Esophagus (tissue), 2 donors: ENCODE measurements around the gene TBC1D21. TPM values are rescaled to one million over a fixed set of nuclear protein-coding genes. Genes with fewer than 3 reads are reported as not detected.

Source experiments
- H3K27ac ChIP-seq, 2 donors: one replicate each; pipeline ENCODE4 v1.5.1; 2013; ENCODE audit warnings: low read depth in 2 of 2, mild to moderate bottlenecking in 2 of 2, inconsistent platforms in 1 of 2, low read length in 1 of 2, moderate library complexity in 1 of 2
- H3K27me3 ChIP-seq, 2 donors: one replicate each; pipeline ENCODE4 v1.6.1; 2013; ENCODE audit warnings: low read length in 2 of 2, control low read depth in 1 of 2, mild to moderate bottlenecking in 1 of 2; ENCODE audit not compliant: insufficient read depth in 2 of 2, control insufficient read depth in 1 of 2
- H3K36me3 ChIP-seq, 2 donors: one replicate each; pipeline ENCODE4 v1.6.1; 2013; ENCODE audit warnings: low read length in 1 of 2; ENCODE audit not compliant: control insufficient read depth in 2 of 2, insufficient read depth in 2 of 2
- H3K4me1 ChIP-seq, 2 donors: one replicate each; pipeline ENCODE4 v1.6.1; 2013; ENCODE audit warnings: low read length in 1 of 2; ENCODE audit not compliant: control insufficient read depth in 2 of 2, insufficient read depth in 2 of 2
- H3K4me3 ChIP-seq, 2 donors: one replicate each; pipeline ENCODE4 v1.5.1; 2013; ENCODE audit warnings: low read length in 2 of 2, mild to moderate bottlenecking in 2 of 2, low read depth in 1 of 2, moderate library complexity in 1 of 2
- H3K9me3 ChIP-seq, 2 donors: one replicate each; pipeline ENCODE4 v1.6.1; 2013; ENCODE audit warnings: mild to moderate bottlenecking in 2 of 2, low read depth in 1 of 2, low read length in 1 of 2, moderate library complexity in 1 of 2; ENCODE audit not compliant: control insufficient read depth in 2 of 2, insufficient read depth in 1 of 2
- WGBS, 2 donors: extraction: QIAGEN DNeasy Blood & Tissue Kit; methylation state at CpG; one replicate each; pipeline ENCODE4 v1.1.7; 2013; 5-methylcytosine and 5-hydroxymethylcytosine counted together
- polyA plus RNA-seq, 2 donors: library from polyadenylated mRNA; stranded (reverse); fragments of 200-250 nt; gene quantifications; one replicate each; pipeline ENCODE4 v1.2.3, GENCODE V29; 2013
- donor health status: healthy with polysubstance abuse.
- donor health status: Bipolar disorder and iron deficiency.

TBC1D21 gene
- polyA plus RNA-seq, 2 donors: not detected

GRCh38 chr15:73894133-73894814 lies 20.9 kb downstream of the TBC1D21 start:
- no peak overlapping the region for H3K4me3 ChIP-seq
- H3K4me1 ChIP-seq: no peaks in the 10 kb centered on the region
- H3K27ac ChIP-seq: no peak overlapping the region
- no peaks in the 10 kb centered on the region for H3K27me3 ChIP-seq
- no peaks in the 10 kb centered on the region for H3K36me3 ChIP-seq
- peaks cover 0 to 3% of the 10 kb centered on the region in 2 donors for H3K9me3 ChIP-seq
- 83 to 85% methylated on average over 12 of the region's 12 CpGs for WGBS, 2 donors

GRCh38 chr15:73897441-73898261 lies 24.3 kb downstream of the TBC1D21 start:
- Histone ChIP-seq H3K36me3 (no peaks in the 10 kb centered on the region), H3K9me3 (no peaks in the 10 kb centered on the region), H3K4me3 (no peak overlapping the region), H3K27me3 (no peaks in the 10 kb centered on the region), H3K4me1 (peaks cover 0 to 2% of the 10 kb centered on the region in 2 donors), H3K27ac (no peak overlapping the region)
- 74 to 80% methylated on average over 15 of the region's 15 CpGs for WGBS, 2 donors

- Histone ChIP-seq H3K27me3 (no peaks in the 10 kb centered on the region), H3K4me3 (no peak overlapping the region), H3K4me1 (peaks cover 0 to 2% of the 10 kb centered on the region in 2 donors), H3K36me3 (no peaks in the 10 kb centered on the region), H3K9me3 (no peaks in the 10 kb centered on the region), H3K27ac (no peak overlapping the region)
- WGBS, 2 donors: 56 to 61% methylated on average over 15 of the region's 15 CpGs
Measured at GRCh38 chr15:73899197-73900094, 26.1 kb downstream of the TBC1D21 start.

GRCh38 chr15:73900095-73900712 lies 26.8 kb downstream of the TBC1D21 start:
- Histone ChIP-seq H3K4me1 (peaks cover 0 to 2% of the 10 kb centered on the region in 2 donors), H3K9me3 (no peaks in the 10 kb centered on the region), H3K27ac (no peak overlapping the region), H3K27me3 (no peaks in the 10 kb centered on the region), H3K4me3 (no peak overlapping the region), H3K36me3 (no peaks in the 10 kb centered on the region)
- WGBS, 2 donors: 36 to 54% methylated on average over 10 of the region's 10 CpGs

- H3K27ac ChIP-seq: no peak overlapping the region
- WGBS, 2 donors: 92 to 96% methylated on average over 7 of the region's 7 CpGs
- no peaks in the 10 kb centered on the region for H3K9me3 ChIP-seq
- H3K4me3 ChIP-seq: no peak overlapping the region
- no peaks in the 10 kb centered on the region for H3K27me3 ChIP-seq
- no peaks in the 10 kb centered on the region for H3K36me3 ChIP-seq
- peaks cover 0 to 2% of the 10 kb centered on the region in 2 donors for H3K4me1 ChIP-seq
Measured at GRCh38 chr15:73901126-73901810, 27.9 kb downstream of the TBC1D21 start.

- WGBS, 2 donors: 67 to 73% methylated on average over 11 of the region's 11 CpGs
- H3K36me3 ChIP-seq: no peaks in the 10 kb centered on the region
Measured at GRCh38 chr15:73902121-73903020, 29.0 kb downstream of the TBC1D21 start.

GRCh38 chr15:73904026-73904815 lies 30.9 kb downstream of the TBC1D21 start:
- Histone ChIP-seq H3K4me1 (peaks cover 0 to 3% of the 10 kb centered on the region in 2 donors), H3K4me3 (no peak overlapping the region), H3K36me3 (no peaks in the 10 kb centered on the region), H3K9me3 (no peaks in the 10 kb centered on the region), H3K27ac (no peak overlapping the region), H3K27me3 (no peaks in the 10 kb centered on the region)
- 84 to 85% methylated on average over 9 of the region's 9 CpGs for WGBS, 2 donors

More at GRCh38 chr15:73902121-73903020, 29.0 kb downstream of the TBC1D21 start:
- Histone ChIP-seq H3K4me1 (peaks cover 0 to 2% of the 10 kb centered on the region in 2 donors), H3K27me3 (no peaks in the 10 kb centered on the region), H3K9me3 (no peaks in the 10 kb centered on the region), H3K27ac (no peak overlapping the region), H3K4me3 (no peak overlapping the region)
